Measurements from ENCODE around the gene TP53RK. TPM values are rescaled to one million over a fixed set of nuclear protein-coding genes. Genes with fewer than 3 reads are reported as not detected.

The TP53RK gene
- total and polyA plus RNA-seq, 2 of the 13 experiments (the other 11 are each of a cell fraction or from before 2014, with no cell fraction given) = 12.9 to 25.5 TPM

DNA sequence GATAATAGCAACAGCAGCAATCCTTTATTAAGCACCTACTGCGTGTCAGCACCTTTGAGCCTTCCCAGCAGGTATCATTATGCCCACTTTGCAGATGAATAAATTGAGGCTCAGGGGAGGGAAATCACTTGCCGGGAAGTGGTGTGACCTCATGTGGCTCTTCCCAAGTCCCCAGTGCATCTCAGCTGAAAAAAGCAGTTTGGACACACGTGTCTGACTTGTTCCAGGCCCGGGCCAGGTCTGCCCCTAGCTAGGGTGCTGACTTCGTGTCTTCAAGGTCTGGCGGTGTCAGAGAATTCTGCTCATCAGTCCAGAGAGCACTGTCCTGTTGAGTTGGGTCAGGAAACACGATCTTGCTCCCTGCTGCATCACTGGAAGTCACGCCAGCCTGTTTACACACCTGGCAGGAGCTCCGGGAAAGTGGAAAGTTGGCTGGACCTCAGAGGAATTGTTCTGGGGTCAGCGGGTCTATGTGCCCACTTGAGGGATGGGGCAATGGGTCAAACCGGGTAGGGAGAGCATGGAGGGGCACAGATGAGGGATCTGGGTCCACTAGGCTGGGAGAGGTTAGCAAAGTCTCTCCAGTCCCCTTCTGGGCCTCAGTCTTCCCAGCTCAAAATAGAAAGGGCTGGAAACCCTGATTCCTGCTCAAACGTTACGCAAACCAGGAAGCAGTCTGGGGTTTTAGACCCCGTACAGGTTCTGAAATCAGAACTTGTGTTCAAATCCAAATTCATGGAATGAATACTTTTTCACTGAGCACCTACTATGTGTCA, 48.5 kb downstream of the TP53RK start (continued):
- TF ChIP-seq MYC (CRISPR knock-in tag; IDR thresholded peaks at IDR 0.05; ENCODE audit: borderline replicate concordance) (peak; percentile 74; the same call in 1 of the 2 replicates), ZNF136 (CRISPR knock-in tag; IDR thresholded peaks at IDR 0.05; ENCODE audit: low read depth) (no peak), ZNF354B (CRISPR knock-in tag; IDR thresholded peaks at IDR 0.05) (no peak), GTF2F1 (IDR thresholded peaks at IDR 0.05; ENCODE audit: low read length) (no peak), CBFB (CRISPR knock-in tag; IDR thresholded peaks at IDR 0.05) (peak; percentile 53; the same call in 1 of the 2 replicates), PHF5A (CRISPR knock-in tag; IDR thresholded peaks at IDR 0.05; ENCODE audit: low read depth, unreplicated experiment) (no peak), SYNCRIP (IDR thresholded peaks at IDR 0.05; ENCODE audit: insufficient read depth, low read depth, low read length) (no peak)
- TF ChIP-seq, protein P1, sequence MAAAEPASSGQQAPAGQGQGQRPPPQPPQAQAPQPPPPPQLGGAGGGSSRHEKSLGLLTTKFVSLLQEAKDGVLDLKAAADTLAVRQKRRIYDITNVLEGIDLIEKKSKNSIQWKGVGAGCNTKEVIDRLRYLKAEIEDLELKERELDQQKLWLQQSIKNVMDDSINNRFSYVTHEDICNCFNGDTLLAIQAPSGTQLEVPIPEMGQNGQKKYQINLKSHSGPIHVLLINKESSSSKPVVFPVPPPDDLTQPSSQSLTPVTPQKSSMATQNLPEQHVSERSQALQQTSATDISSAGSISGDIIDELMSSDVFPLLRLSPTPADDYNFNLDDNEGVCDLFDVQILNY (CRISPR knock-in tag; conservative IDR thresholded peaks at IDR 0.05) = no peak
- TF ChIP-seq, protein P2, sequence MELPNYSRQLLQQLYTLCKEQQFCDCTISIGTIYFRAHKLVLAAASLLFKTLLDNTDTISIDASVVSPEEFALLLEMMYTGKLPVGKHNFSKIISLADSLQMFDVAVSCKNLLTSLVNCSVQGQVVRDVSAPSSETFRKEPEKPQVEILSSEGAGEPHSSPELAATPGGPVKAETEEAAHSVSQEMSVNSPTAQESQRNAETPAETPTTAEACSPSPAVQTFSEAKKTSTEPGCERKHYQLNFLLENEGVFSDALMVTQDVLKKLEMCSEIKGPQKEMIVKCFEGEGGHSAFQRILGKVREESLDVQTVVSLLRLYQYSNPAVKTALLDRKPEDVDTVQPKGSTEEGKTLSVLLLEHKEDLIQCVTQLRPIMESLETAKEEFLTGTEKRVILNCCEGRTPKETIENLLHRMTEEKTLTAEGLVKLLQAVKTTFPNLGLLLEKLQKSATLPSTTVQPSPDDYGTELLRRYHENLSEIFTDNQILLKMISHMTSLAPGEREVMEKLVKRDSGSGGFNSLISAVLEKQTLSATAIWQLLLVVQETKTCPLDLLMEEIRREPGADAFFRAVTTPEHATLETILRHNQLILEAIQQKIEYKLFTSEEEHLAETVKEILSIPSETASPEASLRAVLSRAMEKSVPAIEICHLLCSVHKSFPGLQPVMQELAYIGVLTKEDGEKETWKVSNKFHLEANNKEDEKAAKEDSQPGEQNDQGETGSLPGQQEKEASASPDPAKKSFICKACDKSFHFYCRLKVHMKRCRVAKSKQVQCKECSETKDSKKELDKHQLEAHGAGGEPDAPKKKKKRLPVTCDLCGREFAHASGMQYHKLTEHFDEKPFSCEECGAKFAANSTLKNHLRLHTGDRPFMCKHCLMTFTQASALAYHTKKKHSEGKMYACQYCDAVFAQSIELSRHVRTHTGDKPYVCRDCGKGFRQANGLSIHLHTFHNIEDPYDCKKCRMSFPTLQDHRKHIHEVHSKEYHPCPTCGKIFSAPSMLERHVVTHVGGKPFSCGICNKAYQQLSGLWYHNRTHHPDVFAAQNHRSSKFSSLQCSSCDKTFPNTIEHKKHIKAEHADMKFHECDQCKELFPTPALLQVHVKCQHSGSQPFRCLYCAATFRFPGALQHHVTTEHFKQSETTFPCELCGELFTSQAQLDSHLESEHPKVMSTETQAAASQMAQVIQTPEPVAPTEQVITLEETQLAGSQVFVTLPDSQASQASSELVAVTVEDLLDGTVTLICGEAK (IDR thresholded peaks at IDR 0.05) = no peak
- TF ChIP-seq, protein P2 (CRISPR knock-in tag; IDR thresholded peaks at IDR 0.05) = peak; percentile 76; the same call in 1 of the 2 replicates
- TF ChIP-seq, protein P3, sequence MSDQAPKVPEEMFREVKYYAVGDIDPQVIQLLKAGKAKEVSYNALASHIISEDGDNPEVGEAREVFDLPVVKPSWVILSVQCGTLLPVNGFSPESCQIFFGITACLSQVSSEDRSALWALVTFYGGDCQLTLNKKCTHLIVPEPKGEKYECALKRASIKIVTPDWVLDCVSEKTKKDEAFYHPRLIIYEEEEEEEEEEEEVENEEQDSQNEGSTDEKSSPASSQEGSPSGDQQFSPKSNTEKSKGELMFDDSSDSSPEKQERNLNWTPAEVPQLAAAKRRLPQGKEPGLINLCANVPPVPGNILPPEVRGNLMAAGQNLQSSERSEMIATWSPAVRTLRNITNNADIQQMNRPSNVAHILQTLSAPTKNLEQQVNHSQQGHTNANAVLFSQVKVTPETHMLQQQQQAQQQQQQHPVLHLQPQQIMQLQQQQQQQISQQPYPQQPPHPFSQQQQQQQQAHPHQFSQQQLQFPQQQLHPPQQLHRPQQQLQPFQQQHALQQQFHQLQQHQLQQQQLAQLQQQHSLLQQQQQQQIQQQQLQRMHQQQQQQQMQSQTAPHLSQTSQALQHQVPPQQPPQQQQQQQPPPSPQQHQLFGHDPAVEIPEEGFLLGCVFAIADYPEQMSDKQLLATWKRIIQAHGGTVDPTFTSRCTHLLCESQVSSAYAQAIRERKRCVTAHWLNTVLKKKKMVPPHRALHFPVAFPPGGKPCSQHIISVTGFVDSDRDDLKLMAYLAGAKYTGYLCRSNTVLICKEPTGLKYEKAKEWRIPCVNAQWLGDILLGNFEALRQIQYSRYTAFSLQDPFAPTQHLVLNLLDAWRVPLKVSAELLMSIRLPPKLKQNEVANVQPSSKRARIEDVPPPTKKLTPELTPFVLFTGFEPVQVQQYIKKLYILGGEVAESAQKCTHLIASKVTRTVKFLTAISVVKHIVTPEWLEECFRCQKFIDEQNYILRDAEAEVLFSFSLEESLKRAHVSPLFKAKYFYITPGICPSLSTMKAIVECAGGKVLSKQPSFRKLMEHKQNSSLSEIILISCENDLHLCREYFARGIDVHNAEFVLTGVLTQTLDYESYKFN (CRISPR knock-in tag; conservative IDR thresholded peaks at IDR 0.05) = peak; percentile 81
- TF ChIP-seq, protein P4, sequence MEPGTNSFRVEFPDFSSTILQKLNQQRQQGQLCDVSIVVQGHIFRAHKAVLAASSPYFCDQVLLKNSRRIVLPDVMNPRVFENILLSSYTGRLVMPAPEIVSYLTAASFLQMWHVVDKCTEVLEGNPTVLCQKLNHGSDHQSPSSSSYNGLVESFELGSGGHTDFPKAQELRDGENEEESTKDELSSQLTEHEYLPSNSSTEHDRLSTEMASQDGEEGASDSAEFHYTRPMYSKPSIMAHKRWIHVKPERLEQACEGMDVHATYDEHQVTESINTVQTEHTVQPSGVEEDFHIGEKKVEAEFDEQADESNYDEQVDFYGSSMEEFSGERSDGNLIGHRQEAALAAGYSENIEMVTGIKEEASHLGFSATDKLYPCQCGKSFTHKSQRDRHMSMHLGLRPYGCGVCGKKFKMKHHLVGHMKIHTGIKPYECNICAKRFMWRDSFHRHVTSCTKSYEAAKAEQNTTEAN (CRISPR knock-in tag; conservative IDR thresholded peaks at IDR 0.05) = peak; percentile 82

Data from HepG2 (cell line).